ENCODE data around the gene CARD10.

The CARD10 gene

DNA sequence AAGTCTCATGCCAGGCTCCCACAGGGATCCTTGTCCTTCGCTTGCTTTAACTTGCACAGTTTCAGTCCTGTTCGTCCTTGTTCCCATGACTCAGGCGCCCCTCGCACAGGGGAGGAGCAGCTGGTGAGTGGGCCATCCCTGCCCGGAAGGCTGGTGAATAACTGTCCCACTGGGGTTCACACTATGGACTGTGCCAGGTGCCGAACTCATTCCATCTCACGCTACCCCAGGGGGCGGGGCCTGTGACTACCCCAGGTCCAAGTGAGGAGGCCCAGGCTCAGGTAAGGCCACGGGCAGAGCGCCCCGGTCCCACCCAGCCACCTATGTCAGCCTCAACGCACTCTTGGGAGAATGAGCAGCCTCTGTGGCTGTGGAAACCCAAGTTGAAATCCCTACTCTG lies 7.2 kb upstream of the CARD10 start:
- no peak overlapping the region for H3K9ac ChIP-seq (ENCODE audit: low read length)

DNA sequence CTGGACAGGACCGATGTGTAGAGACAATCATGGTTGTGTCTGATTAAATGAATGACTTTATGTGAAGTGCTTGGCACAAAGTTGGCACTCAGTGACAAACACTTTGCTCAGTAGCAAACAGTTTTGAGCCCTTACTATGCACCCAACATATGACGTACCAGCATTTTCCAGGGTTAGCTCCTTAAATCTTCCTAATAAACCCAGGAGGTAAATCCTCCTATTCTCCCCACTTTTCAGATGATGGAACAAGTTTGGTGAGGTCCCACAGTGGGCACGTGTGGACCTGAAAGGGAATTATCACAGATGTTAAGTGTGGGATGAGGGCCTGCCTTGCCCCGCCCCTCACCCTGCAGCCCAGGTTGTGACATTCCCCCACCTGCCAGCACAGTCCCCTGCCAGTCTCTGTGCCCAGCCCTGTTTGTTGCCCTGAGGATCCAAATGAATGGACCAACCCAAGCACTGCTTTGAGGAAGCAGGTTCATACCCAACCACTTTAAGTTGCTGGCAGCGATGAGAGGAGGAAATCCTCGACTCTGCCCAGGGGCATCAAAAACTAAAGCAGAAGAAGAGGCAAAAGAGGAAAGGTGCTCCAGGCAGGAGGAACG lies 6.6 kb upstream of the CARD10 start:
- no peak overlapping the region for H3K9ac ChIP-seq (ENCODE audit: low read length)
- H3K79me2 ChIP-seq (ENCODE audit: low read length), result no peaks in the 10 kb centered on the region
- H3K4me1 ChIP-seq (ENCODE audit: low read length), result peaks cover 10% of the 10 kb centered on the region
- H3K36me3 ChIP-seq (replicated peaks; ENCODE audit: low read depth, low read length), result no peaks in the 10 kb centered on the region
- no peaks in the 10 kb centered on the region for H4K20me1 ChIP-seq (ENCODE audit: insufficient read depth, low read length)
- H3K9me3 ChIP-seq (ENCODE audit: insufficient read depth, low read length), result no peaks in the 10 kb centered on the region
- peaks cover 26% of the 10 kb centered on the region for H3K27me3 ChIP-seq (ENCODE audit: low read depth, low read length)
- no peak overlapping the region for H3K27ac ChIP-seq (ENCODE audit: low read length)
- H3K4me3 ChIP-seq (ENCODE audit: low read length), result no peak overlapping the region
- TF ChIP-seq, protein P1, sequence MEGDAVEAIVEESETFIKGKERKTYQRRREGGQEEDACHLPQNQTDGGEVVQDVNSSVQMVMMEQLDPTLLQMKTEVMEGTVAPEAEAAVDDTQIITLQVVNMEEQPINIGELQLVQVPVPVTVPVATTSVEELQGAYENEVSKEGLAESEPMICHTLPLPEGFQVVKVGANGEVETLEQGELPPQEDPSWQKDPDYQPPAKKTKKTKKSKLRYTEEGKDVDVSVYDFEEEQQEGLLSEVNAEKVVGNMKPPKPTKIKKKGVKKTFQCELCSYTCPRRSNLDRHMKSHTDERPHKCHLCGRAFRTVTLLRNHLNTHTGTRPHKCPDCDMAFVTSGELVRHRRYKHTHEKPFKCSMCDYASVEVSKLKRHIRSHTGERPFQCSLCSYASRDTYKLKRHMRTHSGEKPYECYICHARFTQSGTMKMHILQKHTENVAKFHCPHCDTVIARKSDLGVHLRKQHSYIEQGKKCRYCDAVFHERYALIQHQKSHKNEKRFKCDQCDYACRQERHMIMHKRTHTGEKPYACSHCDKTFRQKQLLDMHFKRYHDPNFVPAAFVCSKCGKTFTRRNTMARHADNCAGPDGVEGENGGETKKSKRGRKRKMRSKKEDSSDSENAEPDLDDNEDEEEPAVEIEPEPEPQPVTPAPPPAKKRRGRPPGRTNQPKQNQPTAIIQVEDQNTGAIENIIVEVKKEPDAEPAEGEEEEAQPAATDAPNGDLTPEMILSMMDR (IDR thresholded peaks at IDR 0.05; ENCODE audit: low read depth, low read length), result no peak
- no peak for TF ChIP-seq EZH2phosphoT487 (IDR thresholded peaks at IDR 0.05; ENCODE audit: low read depth)
- no peak overlapping the region for H2AFZ ChIP-seq (ENCODE audit: low read depth, low read length)
- no peak overlapping the region for H3K4me2 ChIP-seq (ENCODE audit: low read length)

More for the DNA sequence above, 7.2 kb upstream of the CARD10 start:
- Histone ChIP-seq H4K20me1 (ENCODE audit: insufficient read depth, low read length) (no peaks in the 10 kb centered on the region), H3K4me2 (ENCODE audit: low read length) (no peak overlapping the region), H2AFZ (ENCODE audit: low read depth, low read length) (no peak overlapping the region), H3K79me2 (ENCODE audit: low read length) (no peaks in the 10 kb centered on the region), H3K4me3 (ENCODE audit: low read length) (no peak overlapping the region), H3K4me1 (ENCODE audit: low read length) (peaks cover 12% of the 10 kb centered on the region), H3K36me3 (replicated peaks; ENCODE audit: low read depth, low read length) (no peaks in the 10 kb centered on the region), H3K27ac (ENCODE audit: low read length) (no peak overlapping the region), H3K9me3 (ENCODE audit: insufficient read depth, low read length) (no peaks in the 10 kb centered on the region), H3K27me3 (ENCODE audit: low read depth, low read length) (peaks cover 28% of the 10 kb centered on the region)
- TF ChIP-seq, protein P1 (IDR thresholded peaks at IDR 0.05; ENCODE audit: low read depth, low read length), result no peak
- TF ChIP-seq EZH2phosphoT487 (IDR thresholded peaks at IDR 0.05; ENCODE audit: low read depth), result no peak

DNA sequence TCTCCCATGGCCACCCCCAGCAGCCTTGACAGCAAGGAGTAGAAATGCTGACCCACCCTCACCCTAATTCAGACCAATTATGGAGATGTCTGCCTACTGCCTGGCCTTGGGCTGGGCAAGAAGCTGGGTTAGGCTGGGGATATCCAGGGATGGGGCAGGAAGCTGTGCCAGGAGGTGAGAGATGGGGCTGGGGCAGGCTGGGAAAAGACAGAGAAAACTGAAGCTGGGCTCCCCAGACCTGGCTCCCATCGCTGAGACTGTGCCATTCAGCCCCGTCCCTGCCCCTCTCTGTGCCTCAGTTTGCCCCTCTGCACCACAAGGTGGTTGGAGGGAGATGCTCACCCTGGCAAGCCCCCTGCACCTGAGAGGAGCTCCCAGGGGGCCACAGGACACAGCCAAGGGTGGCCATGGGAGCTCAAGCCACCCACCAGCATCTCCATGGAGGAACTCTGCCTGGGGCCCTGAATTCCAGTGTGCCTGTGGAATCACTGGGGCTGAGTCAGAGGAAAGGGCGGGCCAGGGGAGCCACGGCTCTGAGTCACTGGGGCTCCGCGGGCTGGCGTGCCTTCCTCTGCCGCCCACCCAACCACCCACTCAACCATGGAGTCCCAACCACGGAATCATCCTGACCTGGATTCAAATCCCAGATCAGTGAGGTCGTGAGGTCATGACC lies 6.0 kb upstream of the CARD10 start:
- Histone ChIP-seq H3K27me3 (ENCODE audit: low read depth, low read length) (peaks cover 26% of the 10 kb centered on the region), H3K79me2 (ENCODE audit: low read length) (no peaks in the 10 kb centered on the region), H3K9me3 (ENCODE audit: insufficient read depth, low read length) (no peaks in the 10 kb centered on the region), H2AFZ (ENCODE audit: low read depth, low read length) (no peak overlapping the region), H3K4me2 (ENCODE audit: low read length) (no peak overlapping the region), H3K9ac (ENCODE audit: low read length) (no peak overlapping the region), H3K36me3 (replicated peaks; ENCODE audit: low read depth, low read length) (no peaks in the 10 kb centered on the region), H4K20me1 (ENCODE audit: insufficient read depth, low read length) (no peaks in the 10 kb centered on the region), H3K4me3 (ENCODE audit: low read length) (no peak overlapping the region), H3K27ac (ENCODE audit: low read length) (no peak overlapping the region), H3K4me1 (ENCODE audit: low read length) (peaks cover 8% of the 10 kb centered on the region)
- no peak for TF ChIP-seq EZH2phosphoT487 (IDR thresholded peaks at IDR 0.05; ENCODE audit: low read depth)
- TF ChIP-seq, protein P1 (IDR thresholded peaks at IDR 0.05; ENCODE audit: low read depth, low read length), result no peak

DNA sequence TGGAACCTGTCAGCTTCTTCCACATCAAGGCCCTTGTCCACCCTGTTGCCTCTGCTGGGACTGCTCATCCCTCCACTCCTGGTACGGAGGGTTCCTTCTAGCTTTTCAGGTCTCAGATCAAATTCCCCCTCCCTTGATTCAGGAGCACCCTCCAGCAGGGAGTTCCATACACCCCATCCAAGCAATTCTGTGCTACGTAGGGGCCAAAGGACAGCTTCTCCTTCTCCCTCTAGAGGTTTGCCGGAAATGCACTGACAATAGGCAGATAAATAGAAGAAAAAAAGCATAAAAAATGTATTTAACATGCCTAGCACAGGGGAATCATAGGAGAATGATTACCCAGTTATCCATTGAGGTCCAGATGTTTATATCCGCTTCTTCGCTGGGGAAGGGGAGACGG lies 3.3 kb upstream of the CARD10 start:
- TF ChIP-seq, protein P1 (IDR thresholded peaks at IDR 0.05; ENCODE audit: low read depth, low read length), result no peak
- no peak for TF ChIP-seq EZH2phosphoT487 (IDR thresholded peaks at IDR 0.05; ENCODE audit: low read depth)
- peaks cover 26% of the 10 kb centered on the region for H3K27me3 ChIP-seq (ENCODE audit: low read depth, low read length)
- no peaks in the 10 kb centered on the region for H3K4me1 ChIP-seq (ENCODE audit: low read length)
- no peaks in the 10 kb centered on the region for H3K36me3 ChIP-seq (replicated peaks; ENCODE audit: low read depth, low read length)
- no peak overlapping the region for H3K27ac ChIP-seq (ENCODE audit: low read length)
- no peak overlapping the region for H2AFZ ChIP-seq (ENCODE audit: low read depth, low read length)
- no peaks in the 10 kb centered on the region for H3K9me3 ChIP-seq (ENCODE audit: insufficient read depth, low read length)
- no peak overlapping the region for H3K4me3 ChIP-seq (ENCODE audit: low read length)
- H3K79me2 ChIP-seq (ENCODE audit: low read length), result no peaks in the 10 kb centered on the region
- H3K4me2 ChIP-seq (ENCODE audit: low read length), result no peak overlapping the region
- no peaks in the 10 kb centered on the region for H4K20me1 ChIP-seq (ENCODE audit: insufficient read depth, low read length)
- H3K9ac ChIP-seq (ENCODE audit: low read length), result no peak overlapping the region
